Fibroblast of lung (primary cell): ENCODE results near the gene HPSE2.

Source experiments
- EZH2 ChIP-seq: IDR thresholded peaks from 2 replicates; pipeline ENCODE4 v1.5.1; 2012; ENCODE audit warnings: low read length, control low read depth, mild to moderate bottlenecking; ENCODE audit errors: missing control alignments
- TF ChIP-seq, protein P1 (sequence below), 2 donors: IDR thresholded peaks in 1 of 2; conservative IDR thresholded peaks in 1 of 2; 1 replicate in 1 of 2; 2 replicates in 1 of 2; pipeline ENCODE4 v1.5.1; 2011 to 2012; ENCODE audit warnings: low read length in 2 of 2, control low read depth in 1 of 2, inconsistent platforms in 1 of 2, low read depth in 1 of 2, mild to moderate bottlenecking in 1 of 2

GRCh38 chr10:98411166-98411565, 824.5 kb downstream of the HPSE2 start:
- TF ChIP-seq, protein P1, sequence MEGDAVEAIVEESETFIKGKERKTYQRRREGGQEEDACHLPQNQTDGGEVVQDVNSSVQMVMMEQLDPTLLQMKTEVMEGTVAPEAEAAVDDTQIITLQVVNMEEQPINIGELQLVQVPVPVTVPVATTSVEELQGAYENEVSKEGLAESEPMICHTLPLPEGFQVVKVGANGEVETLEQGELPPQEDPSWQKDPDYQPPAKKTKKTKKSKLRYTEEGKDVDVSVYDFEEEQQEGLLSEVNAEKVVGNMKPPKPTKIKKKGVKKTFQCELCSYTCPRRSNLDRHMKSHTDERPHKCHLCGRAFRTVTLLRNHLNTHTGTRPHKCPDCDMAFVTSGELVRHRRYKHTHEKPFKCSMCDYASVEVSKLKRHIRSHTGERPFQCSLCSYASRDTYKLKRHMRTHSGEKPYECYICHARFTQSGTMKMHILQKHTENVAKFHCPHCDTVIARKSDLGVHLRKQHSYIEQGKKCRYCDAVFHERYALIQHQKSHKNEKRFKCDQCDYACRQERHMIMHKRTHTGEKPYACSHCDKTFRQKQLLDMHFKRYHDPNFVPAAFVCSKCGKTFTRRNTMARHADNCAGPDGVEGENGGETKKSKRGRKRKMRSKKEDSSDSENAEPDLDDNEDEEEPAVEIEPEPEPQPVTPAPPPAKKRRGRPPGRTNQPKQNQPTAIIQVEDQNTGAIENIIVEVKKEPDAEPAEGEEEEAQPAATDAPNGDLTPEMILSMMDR (conservative IDR thresholded peaks at IDR 0.05 in 1 of 2, IDR thresholded peaks at IDR 0.05 in 1 of 2; ENCODE audit: low read depth in 1 of 2, low read length in 2 of 2), result no peak
- TF ChIP-seq EZH2, result no peak
